VCaP (cell line): ENCODE data around the gene SHISA6.
A peak's percentile ranks its signal among the peaks of the same experiment; 100 is the strongest.

Source experiments
- H3K27ac ChIP-seq: fragments of 450-650 bp; 2 replicates; pipeline ENCODE4 v1.5.1; 2017
- TF ChIP-seq, protein P1 (sequence below): fragments of 450-650 bp; conservative IDR thresholded peaks from 2 replicates; pipeline ENCODE4 v1.5.1; 2017; ENCODE audit warnings: mild to moderate bottlenecking, moderate library complexity

SHISA6 gene

DNA sequence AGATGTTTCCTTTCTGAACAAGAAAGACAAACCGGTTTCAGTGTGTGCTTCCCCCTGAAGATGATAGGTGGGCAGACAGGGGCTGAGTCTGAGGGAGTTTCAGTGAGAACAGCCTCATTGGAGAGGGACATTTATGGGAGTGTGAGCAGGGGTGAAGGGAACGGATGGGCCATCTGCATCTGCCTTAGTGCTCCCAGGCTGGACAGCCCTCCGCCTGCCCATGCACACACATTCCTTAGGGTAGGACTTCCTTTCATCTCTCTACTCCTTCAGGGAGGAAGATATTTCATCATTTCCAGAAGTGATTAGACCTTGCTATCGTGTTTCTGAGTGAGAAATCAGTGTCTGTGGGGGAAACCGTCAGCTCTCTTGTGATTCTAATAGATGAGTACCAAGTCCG lies 3.8 kb downstream of the SHISA6 start:
- no peak overlapping the region for H3K27ac ChIP-seq
- TF ChIP-seq, protein P1, sequence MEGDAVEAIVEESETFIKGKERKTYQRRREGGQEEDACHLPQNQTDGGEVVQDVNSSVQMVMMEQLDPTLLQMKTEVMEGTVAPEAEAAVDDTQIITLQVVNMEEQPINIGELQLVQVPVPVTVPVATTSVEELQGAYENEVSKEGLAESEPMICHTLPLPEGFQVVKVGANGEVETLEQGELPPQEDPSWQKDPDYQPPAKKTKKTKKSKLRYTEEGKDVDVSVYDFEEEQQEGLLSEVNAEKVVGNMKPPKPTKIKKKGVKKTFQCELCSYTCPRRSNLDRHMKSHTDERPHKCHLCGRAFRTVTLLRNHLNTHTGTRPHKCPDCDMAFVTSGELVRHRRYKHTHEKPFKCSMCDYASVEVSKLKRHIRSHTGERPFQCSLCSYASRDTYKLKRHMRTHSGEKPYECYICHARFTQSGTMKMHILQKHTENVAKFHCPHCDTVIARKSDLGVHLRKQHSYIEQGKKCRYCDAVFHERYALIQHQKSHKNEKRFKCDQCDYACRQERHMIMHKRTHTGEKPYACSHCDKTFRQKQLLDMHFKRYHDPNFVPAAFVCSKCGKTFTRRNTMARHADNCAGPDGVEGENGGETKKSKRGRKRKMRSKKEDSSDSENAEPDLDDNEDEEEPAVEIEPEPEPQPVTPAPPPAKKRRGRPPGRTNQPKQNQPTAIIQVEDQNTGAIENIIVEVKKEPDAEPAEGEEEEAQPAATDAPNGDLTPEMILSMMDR = no peak

DNA sequence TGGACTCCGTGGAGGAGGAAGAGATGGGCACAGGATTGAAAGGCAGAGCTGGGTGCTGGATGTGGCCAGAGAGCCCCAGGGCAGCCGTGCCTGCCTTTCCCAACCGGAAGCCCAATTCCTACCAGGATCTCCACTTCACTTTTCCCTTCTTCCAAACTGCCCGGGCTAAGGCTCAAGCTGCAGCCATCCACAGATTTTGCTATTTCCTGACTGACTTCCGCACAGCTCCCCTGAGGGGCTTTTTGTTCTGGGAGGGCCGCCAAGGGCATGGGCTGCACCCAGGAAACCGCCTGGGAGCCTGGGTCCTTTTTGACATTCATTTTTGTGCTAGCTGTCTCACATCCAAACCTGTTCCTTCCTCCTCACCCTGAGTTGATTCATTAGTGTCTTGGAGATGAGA lies 4.2 kb downstream of the SHISA6 start:
- H3K27ac ChIP-seq = no peak overlapping the region
- TF ChIP-seq, protein P1 = no peak

DNA sequence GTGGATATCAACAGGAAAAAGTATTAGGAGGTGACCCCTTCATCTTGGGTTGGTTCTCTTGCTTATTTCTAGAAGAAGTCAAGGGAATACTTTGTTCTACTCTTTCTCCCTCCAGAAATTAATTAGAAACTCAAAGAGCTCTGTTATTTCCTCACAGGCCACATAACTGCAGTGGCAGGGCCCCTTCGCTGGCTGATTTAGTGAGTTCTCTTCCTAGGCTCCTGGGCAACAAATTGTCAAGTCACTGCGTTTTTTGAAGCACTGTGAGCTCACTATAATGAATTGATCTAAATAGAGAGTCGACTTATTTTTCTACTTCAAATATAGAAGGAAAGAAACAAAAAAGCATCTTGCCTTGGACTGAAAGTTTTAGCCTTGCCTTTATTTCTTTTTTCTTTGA lies 4.8 kb downstream of the SHISA6 start:
- no peak overlapping the region for H3K27ac ChIP-seq
- TF ChIP-seq, protein P1 = no peak

DNA sequence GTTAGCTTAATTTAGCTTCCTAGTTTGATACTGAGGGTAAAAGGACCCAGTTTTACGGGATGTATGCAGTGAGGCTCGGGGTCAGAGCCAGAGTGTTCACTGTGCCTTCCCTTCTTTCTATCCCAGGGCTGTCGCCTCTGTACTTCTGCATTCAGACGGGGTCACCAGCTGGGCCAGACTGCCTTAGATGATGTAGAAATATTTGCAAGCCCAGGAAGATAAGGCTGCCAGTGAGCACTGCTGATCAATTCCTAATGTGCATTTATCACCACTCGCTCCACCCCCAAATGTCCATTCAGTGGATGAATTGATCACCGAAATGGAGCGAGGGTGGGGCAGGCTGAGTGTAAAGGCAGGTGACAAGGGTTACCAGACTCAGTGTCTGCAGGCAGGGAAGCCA lies 9.1 kb downstream of the SHISA6 start:
- TF ChIP-seq, protein P1 = no peak
- H3K27ac ChIP-seq = no peak overlapping the region

DNA sequence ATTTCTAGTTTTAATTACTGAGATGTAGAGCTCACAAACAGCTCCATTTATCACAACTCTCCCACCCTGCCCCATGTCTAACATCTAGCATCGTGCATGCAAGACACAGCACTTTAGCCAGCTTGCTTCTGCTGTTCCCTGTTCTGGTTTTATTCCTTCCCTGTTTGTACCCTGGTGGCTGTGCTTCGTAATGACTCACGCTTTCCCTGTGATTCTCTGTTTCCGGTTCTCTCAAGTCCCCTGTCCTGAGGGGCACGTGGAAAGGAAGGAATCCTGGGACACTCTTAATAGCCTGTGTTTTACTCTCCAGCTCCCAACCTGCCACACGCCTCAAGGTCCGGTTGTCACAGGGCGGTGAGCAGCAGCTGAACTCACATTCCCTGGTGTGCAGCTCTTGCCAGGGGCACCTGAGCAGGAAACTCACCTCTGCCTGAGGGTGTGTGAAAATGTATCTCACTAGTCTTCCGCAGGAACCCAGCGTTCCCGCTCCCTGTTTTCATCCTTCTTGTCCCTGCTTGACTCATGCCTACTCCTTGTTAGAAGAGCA lies 10.6 kb downstream of the SHISA6 start:
- TF ChIP-seq, protein P1 = no peak; the same call in 1 of the 2 replicates
- peak overlapping the region; percentile 2; the same call in 1 of the 2 replicates for H3K27ac ChIP-seq

DNA sequence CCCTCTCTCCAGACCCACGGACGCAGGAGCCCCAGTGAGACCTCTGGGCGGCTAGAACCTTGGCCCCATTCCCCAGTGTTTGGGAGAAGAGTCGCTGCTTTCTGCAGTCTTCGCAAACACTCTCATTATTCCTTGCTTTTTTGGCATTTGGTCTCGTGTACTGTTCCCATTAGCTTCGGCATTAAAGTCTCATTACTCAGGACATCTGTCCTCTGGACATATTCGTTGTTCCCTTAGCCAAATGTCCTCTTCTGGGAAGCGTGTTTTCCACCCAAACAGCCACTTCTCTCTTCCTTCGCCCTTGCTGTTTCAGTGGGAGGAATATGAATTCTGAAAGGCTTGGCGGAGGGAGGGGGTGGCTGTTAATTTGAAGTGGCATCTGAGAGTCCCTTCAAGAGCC lies 11.1 kb downstream of the SHISA6 start:
- H3K27ac ChIP-seq = peak overlapping the region; percentile 2; the same call in 1 of the 2 replicates
- TF ChIP-seq, protein P1 = no peak

DNA sequence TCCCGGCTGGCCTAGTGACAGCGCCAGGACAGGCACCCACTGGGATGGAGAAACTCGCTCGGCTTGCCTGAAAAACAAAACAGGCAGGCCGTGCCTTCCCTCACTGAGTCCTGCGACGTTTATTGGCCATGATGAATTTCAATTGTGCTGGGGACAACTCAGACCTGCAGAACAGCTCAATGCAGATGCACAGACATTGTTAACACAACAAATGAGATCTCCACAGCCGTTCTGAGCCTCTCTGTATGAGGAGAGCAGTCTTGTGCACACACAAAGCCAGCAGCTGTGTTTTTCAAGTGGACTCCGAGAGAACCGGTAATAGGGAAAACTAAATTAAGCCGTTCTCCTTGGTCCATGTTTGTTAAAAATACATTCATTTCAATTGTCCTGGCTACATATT lies 15.9 kb downstream of the SHISA6 start:
- no peak overlapping the region for H3K27ac ChIP-seq
- TF ChIP-seq, protein P1 = no peak
